Chondrocyte (in vitro differentiated cells): ENCODE results near the gene MKRN2. TPM values are rescaled to one million over a fixed set of nuclear protein-coding genes. Genes with fewer than 3 reads are reported as not detected.
A peak's percentile ranks its signal among the peaks of the same experiment; 100 is the strongest.

Experiments used
- DNase-seq: peaks from one replicate; pipeline ENCODE4 v3.0.0; 2021; ENCODE audit warnings: mixed read lengths, low spot score
- H3K27ac Mint-ChIP-seq: one replicate; pipeline ENCODE4 v1.8.0; 2021; ENCODE audit warnings: mild to moderate bottlenecking, moderate library complexity, mixed read lengths; ENCODE audit not compliant: unreplicated experiment
- H3K27me3 Mint-ChIP-seq: 2 replicates; pipeline ENCODE4 v1.8.0; 2021; ENCODE audit warnings: low read depth, mixed read lengths
- H3K36me3 Mint-ChIP-seq: 2 replicates; pipeline ENCODE4 v1.8.0; 2021; ENCODE audit warnings: low read depth, mixed read lengths
- H3K4me1 Mint-ChIP-seq: 2 replicates; pipeline ENCODE4 v1.8.0; 2021; ENCODE audit warnings: low read depth, mild to moderate bottlenecking, mixed read lengths
- H3K4me3 Mint-ChIP-seq: one replicate; pipeline ENCODE4 v1.8.0; 2021; ENCODE audit warnings: mild to moderate bottlenecking, moderate library complexity, mixed read lengths; ENCODE audit not compliant: unreplicated experiment
- H3K9me3 Mint-ChIP-seq: 2 replicates; pipeline ENCODE4 v1.8.0; 2021; ENCODE audit warnings: low read depth, mixed read lengths
- total RNA-seq: library from RNA; stranded (reverse); gene quantifications from 3 replicates; pipeline ENCODE4 v1.2.1, GENCODE V29; 2021
- TF ChIP-seq, protein P1 (sequence below): fragments of 200-600 bp; sonication (generic); IDR thresholded peaks from 2 replicates; pipeline ENCODE4 v1.5.0; 2021; ENCODE audit warnings: antibody characterized with exemption, mild to moderate bottlenecking, moderate library complexity

MKRN2 gene
- total RNA-seq, 1 donor from 2014 or later, result 36.2 TPM

DNA sequence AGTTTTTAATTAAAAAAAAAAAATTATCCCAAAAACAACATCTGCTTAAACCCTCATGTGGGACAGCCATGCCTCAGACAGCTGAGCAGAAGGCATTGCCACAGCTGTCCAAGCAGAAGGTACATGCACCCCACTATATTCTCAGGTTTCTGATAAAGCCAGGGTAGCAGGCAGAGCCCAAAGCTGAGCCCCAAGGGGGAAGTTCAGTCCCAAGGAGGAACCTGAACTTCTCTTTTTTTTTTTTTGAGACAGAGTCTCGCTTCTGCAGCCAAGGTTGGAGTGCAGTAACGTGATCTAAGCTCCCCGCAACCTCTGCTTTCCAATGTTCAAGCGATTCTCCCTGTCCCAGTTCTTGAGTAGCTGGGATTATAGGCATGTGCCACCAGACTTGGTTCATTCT is 33.2 kb downstream of the MKRN2 start:
- Mint-ChIP-seq H3K9me3 (no peaks in the 10 kb centered on the region), H3K27ac (no peak overlapping the region), H3K4me1 (peaks cover 11% of the 10 kb centered on the region), H3K27me3 (no peaks in the 10 kb centered on the region), H3K4me3 (no peak overlapping the region), H3K36me3 (peaks cover 34% of the 10 kb centered on the region)
- TF ChIP-seq, protein P1, sequence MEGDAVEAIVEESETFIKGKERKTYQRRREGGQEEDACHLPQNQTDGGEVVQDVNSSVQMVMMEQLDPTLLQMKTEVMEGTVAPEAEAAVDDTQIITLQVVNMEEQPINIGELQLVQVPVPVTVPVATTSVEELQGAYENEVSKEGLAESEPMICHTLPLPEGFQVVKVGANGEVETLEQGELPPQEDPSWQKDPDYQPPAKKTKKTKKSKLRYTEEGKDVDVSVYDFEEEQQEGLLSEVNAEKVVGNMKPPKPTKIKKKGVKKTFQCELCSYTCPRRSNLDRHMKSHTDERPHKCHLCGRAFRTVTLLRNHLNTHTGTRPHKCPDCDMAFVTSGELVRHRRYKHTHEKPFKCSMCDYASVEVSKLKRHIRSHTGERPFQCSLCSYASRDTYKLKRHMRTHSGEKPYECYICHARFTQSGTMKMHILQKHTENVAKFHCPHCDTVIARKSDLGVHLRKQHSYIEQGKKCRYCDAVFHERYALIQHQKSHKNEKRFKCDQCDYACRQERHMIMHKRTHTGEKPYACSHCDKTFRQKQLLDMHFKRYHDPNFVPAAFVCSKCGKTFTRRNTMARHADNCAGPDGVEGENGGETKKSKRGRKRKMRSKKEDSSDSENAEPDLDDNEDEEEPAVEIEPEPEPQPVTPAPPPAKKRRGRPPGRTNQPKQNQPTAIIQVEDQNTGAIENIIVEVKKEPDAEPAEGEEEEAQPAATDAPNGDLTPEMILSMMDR, result no peak
- no peak for DNase-seq

DNA sequence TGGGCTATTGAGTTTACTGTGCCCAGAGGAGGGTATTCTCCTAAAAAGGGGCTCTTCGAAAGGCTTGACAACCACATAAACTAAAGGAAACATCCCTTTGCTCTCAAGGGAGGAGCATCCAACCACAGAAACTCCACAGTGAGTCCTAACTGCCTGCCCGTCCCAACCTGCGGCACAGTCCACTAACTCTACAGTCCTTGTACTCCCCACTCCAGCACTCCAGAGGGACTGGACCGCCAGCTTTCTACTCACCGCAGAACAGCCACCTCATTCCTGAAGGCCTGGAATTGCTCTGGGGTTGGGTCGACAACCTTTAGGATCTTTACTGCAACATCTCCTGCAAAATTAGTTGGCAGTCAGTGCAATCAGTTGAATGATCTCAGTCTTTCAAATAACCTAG is 34.6 kb downstream of the MKRN2 start:
- Mint-ChIP-seq H3K36me3 (peaks cover 38% of the 10 kb centered on the region), H3K27ac (peak overlapping the region; percentile 74), H3K4me3 (no peak overlapping the region), H3K4me1 (peaks cover 11% of the 10 kb centered on the region), H3K27me3 (no peaks in the 10 kb centered on the region), H3K9me3 (no peaks in the 10 kb centered on the region)
- TF ChIP-seq, protein P1, result no peak
- no peak for DNase-seq

DNA sequence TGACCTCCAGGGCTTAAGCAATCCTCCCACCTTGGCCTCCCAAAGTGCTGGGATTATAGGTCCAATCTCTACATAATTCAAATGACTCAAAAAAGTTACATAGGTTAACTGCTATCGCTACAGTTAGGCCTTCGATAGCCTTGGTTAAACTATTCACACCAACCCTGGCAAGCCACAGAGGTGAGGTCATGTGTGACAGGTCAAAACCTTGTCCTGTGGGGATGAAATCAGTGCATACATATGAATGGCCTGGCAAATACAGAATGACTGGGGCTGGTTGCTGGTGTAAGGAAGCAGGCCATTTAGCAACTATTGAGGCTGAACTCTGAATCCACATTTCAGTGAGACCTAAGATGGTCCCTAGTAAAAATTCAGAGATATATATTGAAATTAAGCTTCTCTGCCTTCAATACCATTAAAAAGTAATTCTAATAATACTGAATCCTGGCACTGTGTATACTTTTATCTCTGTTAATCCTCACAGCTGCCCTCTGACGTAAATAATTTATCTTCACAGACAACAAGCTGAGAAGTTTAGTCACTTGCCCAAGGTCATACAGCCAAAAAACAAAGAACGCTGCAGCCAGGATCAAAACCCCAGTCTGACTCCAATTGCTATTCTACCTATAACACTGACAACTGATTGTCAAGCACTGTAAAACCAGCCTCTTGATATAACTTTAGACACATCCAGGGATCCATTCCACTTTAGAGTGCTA is 35.3 kb downstream of the MKRN2 start:
- Mint-ChIP-seq H3K36me3 (peaks cover 40% of the 10 kb centered on the region), H3K4me3 (no peak overlapping the region), H3K9me3 (no peaks in the 10 kb centered on the region), H3K4me1 (peaks cover 11% of the 10 kb centered on the region), H3K27ac (no peak overlapping the region), H3K27me3 (no peaks in the 10 kb centered on the region)
- no peak for DNase-seq
- TF ChIP-seq, protein P1, result no peak

DNA sequence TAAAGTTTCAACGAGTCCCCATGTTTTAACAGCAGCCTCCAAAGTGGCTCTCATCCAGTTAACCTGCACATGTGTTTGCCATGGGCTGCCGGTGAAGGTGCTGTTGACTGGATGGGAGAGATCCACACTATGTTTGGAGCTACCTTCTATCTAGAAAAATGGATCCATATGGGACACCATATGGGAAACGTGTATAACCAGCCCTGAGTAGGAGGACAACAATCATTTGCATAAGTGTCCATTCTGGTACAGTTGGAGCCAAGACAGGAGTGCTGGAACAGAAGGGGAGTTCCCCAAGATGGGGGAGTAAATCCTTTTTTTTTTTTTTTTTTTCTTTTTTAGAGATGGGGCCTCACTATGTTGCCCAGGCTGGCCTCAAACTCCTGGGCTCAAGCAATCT is 36.6 kb downstream of the MKRN2 start:
- Mint-ChIP-seq H3K27ac (peak overlapping the region; percentile 41), H3K36me3 (peaks cover 41% of the 10 kb centered on the region), H3K27me3 (no peaks in the 10 kb centered on the region), H3K9me3 (no peaks in the 10 kb centered on the region), H3K4me3 (no peak overlapping the region), H3K4me1 (peaks cover 5% of the 10 kb centered on the region)
- TF ChIP-seq, protein P1, result no peak
- no peak for DNase-seq

DNA sequence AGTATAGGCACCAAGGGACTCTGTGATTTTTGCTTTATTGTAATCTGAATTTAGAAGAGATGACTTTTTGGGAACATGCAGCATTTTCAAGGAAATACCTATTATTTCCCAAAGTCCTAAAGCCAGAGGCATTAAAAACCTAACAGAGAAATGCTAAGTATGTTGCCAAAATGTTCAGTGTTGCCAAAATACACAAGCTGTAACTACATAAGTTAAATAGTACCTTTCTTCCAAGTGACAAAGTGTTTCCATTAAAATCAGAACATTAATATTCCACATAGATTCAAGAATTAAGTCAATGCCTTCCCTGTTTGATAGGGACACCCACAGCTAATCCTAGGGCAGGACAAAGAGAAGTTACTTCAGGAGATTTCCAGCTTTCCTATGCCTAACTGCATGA is 42.0 kb downstream of the MKRN2 start:
- DNase-seq, result no peak
- Mint-ChIP-seq H3K27me3 (no peaks in the 10 kb centered on the region), H3K4me1 (peaks cover 22% of the 10 kb centered on the region), H3K27ac (peak overlapping the region; percentile 86), H3K36me3 (peaks cover 29% of the 10 kb centered on the region), H3K4me3 (no peak overlapping the region), H3K9me3 (no peaks in the 10 kb centered on the region)
- TF ChIP-seq, protein P1, result no peak
